Pancreas (tissue), 10 donors: ENCODE results near the gene PTH1R. TPM values are rescaled to one million over a fixed set of nuclear protein-coding genes. Genes with fewer than 3 reads are reported as not detected.

Experiments
- ATAC-seq, 4 donors: fragments of 200-7000 bp; cut with Tn5 transposase; one replicate each; pipeline versions ENCODE4 v1.8.0 to v1.9.1; 2020; ENCODE audit warnings: mild to moderate bottlenecking in 4 of 4, moderate library complexity in 4 of 4
- DNase-seq, 6 donors: peaks; one replicate each; pipeline ENCODE4 v3.0.0-alpha.2; 2020
- FAIRE-seq: peaks from 2 replicates; lab custom pipeline; 2012; peaks lifted over from hg19 to GRCh38; lab: Jason Lieb, UNC
- H3K27ac ChIP-seq, 4 donors: fragments of 200-600 bp; sonication (generic); 1 replicate in 3 of 4; 2 replicates in 1 of 4; pipeline versions ENCODE4 v1.5.0 to v1.8.0; 2020
- H3K27me3 ChIP-seq, 4 donors: fragments of 200-600 bp; one replicate each; pipeline ENCODE4 v1.8.0; 2021
- H3K36me3 ChIP-seq, 3 donors: fragments of 200-600 bp; sonication (generic) in 1 of 3; one replicate each; pipeline versions ENCODE4 v1.5.0 to v1.8.0; 2020 to 2021
- H3K4me1 ChIP-seq, 3 donors: fragments of 200-600 bp; one replicate each; pipeline ENCODE4 v1.8.0; 2021
- H3K4me3 ChIP-seq, 4 donors: fragments of 200-600 bp; sonication (generic) in 2 of 4; one replicate each; pipeline versions ENCODE4 v1.5.0 to v1.8.0; 2020 to 2021
- H3K9me3 ChIP-seq, 4 donors: fragments of 200-600 bp; one replicate each; pipeline ENCODE4 v1.8.0; 2021
- CTCF ChIP-seq, 4 donors: fragments of 200-600 bp; sonication (generic) in 3 of 4; IDR thresholded peaks; one replicate each; pipeline versions ENCODE4 v1.5.0 to v1.8.0; 2021; ENCODE audit warnings: antibody characterized with exemption in 4 of 4
- WGBS, 2 donors: extraction: QIAGEN DNeasy Blood & Tissue Kit; methylation state at CpG; one replicate each; pipeline ENCODE4 v1.1.7; 2013; 5-methylcytosine and 5-hydroxymethylcytosine counted together
- intact Hi-C, 3 donors: fragments of 100-400 bp; cut with DNase I; formaldehyde crosslinking; loops; one replicate each; pipeline versions ENCODE4 v1.11.1 to v1.14.2; 2022
- polyA plus RNA-seq, 2 donors: library from polyadenylated mRNA; stranded (reverse); fragments of 200-250 nt; gene quantifications; one replicate each; pipeline ENCODE4 v1.2.3, GENCODE V29; 2013
- total RNA-seq, 6 donors: library from RNA; stranded (reverse); fragmentation: NEBNext Ultra II Directional in 4 of 6; extraction: Animal tissue kit (Norgen Biotek cat#: 25700) in 4 of 6; gene quantifications; one replicate each; pipeline versions ENCODE4 v1.2.1 to v1.2.4, GENCODE V29; 2021 to 2023
- donor health status: healthy with polysubstance abuse.
- donor health status: DM: no; HTN: no; CAD: no; lungs with moderate emphysema.
- donor health status: DM: no; HTN: no; CAD: no.
- donor health status: control.
- donor health status: control.
- donor health status: Bipolar disorder and iron deficiency.
- donor health status: DM: yes; HTN: yes; CAD: no.
- donor health status: DM: no; HTN: no; CAD: no.
- donor health status: DM: no; HTN: no; CAD: no.
- donor health status: DM: yes; HTN: yes; CAD: no.

Gene PTH1R
- total and polyA plus RNA-seq, 8 donors, result 0.49 to 34.8 (median 2.0) TPM

GRCh38 chr3:46936733-46937250, 59.3 kb downstream of the PTH1R start:
- ATAC-seq (no peak), DNase-seq (peak in 1 of 6 donors; percentile 15), FAIRE-seq (no peak)
- H3K27ac ChIP-seq, result peak overlapping the region in 3 of 4 donors; percentile 60 to 72 (median 67)
- H3K4me1 ChIP-seq, result peaks cover 76 to 85% (median 84%) of the 10 kb centered on the region in 3 donors
- H3K36me3 ChIP-seq, result peaks cover 0 to 11% (median 0%) of the 10 kb centered on the region in 3 donors
- 89 to 97% methylated on average over 5 of the region's 5 CpGs for WGBS, 2 donors
- H3K9me3 ChIP-seq, result no peaks in the 10 kb centered on the region
- H3K27me3 ChIP-seq, result no peaks in the 10 kb centered on the region
- H3K4me3 ChIP-seq, result no peak overlapping the region
- intact Hi-C loops, result loop anchor here in 1 of 3 donors (5.0 kb wide), 1 partner anchor 36 kb away; no protein-coding TSS in a partner anchor
- no peak for TF ChIP-seq CTCF (IDR thresholded peaks at IDR 0.05)

GRCh38 chr3:46938118-46938517, 60.6 kb downstream of the PTH1R start:
- Histone ChIP-seq H3K36me3 (peaks cover 0 to 11% (median 0%) of the 10 kb centered on the region in 3 donors), H3K4me1 (peaks cover 76 to 85% (median 84%) of the 10 kb centered on the region in 3 donors), H3K27me3 (no peaks in the 10 kb centered on the region), H3K4me3 (no peak overlapping the region), H3K27ac (peak overlapping the region in 3 of 4 donors; percentile 57 to 67 (median 60)), H3K9me3 (no peaks in the 10 kb centered on the region)
- 28 to 29% methylated on average over 2 of the region's 2 CpGs for WGBS, 2 donors
- peak; percentile 9 to 52 (median 34) for ATAC-seq
- no peak for TF ChIP-seq CTCF (IDR thresholded peaks at IDR 0.05)
- no peak for FAIRE-seq
- DNase-seq, result peak in 3 of 6 donors; percentile 34 to 61 (median 38)
- intact Hi-C loops, result loop anchor here in 1 of 3 donors (5.0 kb wide), 1 partner anchor 34 kb away; no protein-coding TSS in a partner anchor

GRCh38 chr3:46939578-46940445, 62.3 kb downstream of the PTH1R start:
- H3K27ac ChIP-seq, result peak overlapping the region; percentile 6 to 67 (median 58)
- peaks cover 0 to 11% (median 0%) of the 10 kb centered on the region in 3 donors for H3K36me3 ChIP-seq
- no peaks in the 10 kb centered on the region for H3K27me3 ChIP-seq
- no peak overlapping the region for H3K4me3 ChIP-seq
- WGBS, 2 donors, result 82 to 86% methylated on average over 12 of the region's 12 CpGs
- no peak for FAIRE-seq
- ATAC-seq, result no peak
- no peaks in the 10 kb centered on the region for H3K9me3 ChIP-seq
- DNase-seq, result peak in 2 of 6 donors; percentile 7 to 14
- intact Hi-C loops, result loop anchor here in 2 of 3 donors (5.0 kb wide), 2 partner anchors 32 to 42 kb away; no protein-coding TSS in a partner anchor
- peaks cover 75 to 82% (median 81%) of the 10 kb centered on the region in 3 donors for H3K4me1 ChIP-seq
- no peak for TF ChIP-seq CTCF (IDR thresholded peaks at IDR 0.05)

GRCh38 chr3:46942076-46942475, 64.6 kb downstream of the PTH1R start:
- Histone ChIP-seq H3K9me3 (no peaks in the 10 kb centered on the region), H3K4me3 (no peak overlapping the region), H3K27ac (peak overlapping the region; percentile 91 to 97 (median 92)), H3K27me3 (no peaks in the 10 kb centered on the region), H3K36me3 (peaks cover 0 to 11% (median 0%) of the 10 kb centered on the region in 3 donors), H3K4me1 (peaks cover 77 to 83% (median 82%) of the 10 kb centered on the region in 3 donors)
- WGBS, 2 donors, result 70 to 72% methylated on average over 7 of the region's 7 CpGs
- ATAC-seq, result no peak
- DNase-seq, result peak in 1 of 6 donors; percentile 40
- no peak for FAIRE-seq
- no peak for TF ChIP-seq CTCF (IDR thresholded peaks at IDR 0.05)
- intact Hi-C loops, result loop anchor here in 1 of 3 donors (5.0 kb wide), 1 partner anchor 40 kb away; no protein-coding TSS in a partner anchor
